Suprapubic skin (tissue), 4 donors: Measurements from ENCODE around the gene ZCCHC7.

Source experiments
- CTCF ChIP-seq, 2 donors: fragments of 200-600 bp in 1 of 2; fragments of 450-650 bp in 1 of 2; sonication (generic) in 1 of 2; IDR thresholded peaks; one replicate each; pipeline ENCODE4 v1.5.1; 2016 to 2019; ENCODE audit warnings: antibody characterized with exemption in 2 of 2, mild to moderate bottlenecking in 1 of 2, moderate library complexity in 1 of 2
- EP300 ChIP-seq: sonication (generic); formaldehyde crosslinking; IDR thresholded peaks from one replicate; pipeline ENCODE4 v1.6.1; 2017; ENCODE audit warnings: antibody characterized with exemption
- POLR2A ChIP-seq, 2 donors: fragments of 450-650 bp; IDR thresholded peaks; one replicate each; pipeline ENCODE4 v1.6.1; 2017; ENCODE audit warnings: antibody characterized with exemption in 2 of 2, mild to moderate bottlenecking in 2 of 2, moderate library complexity in 2 of 2
- POLR2AphosphoS5 ChIP-seq, 3 donors: sonication (generic); formaldehyde crosslinking; IDR thresholded peaks; one replicate each; pipeline ENCODE4 v1.6.1; 2017; ENCODE audit warnings: antibody characterized with exemption in 3 of 3

GRCh38 chr9:37382161-37382981, 262.0 kb downstream of the ZCCHC7 start:
- TF ChIP-seq CTCF (IDR thresholded peaks at IDR 0.05) (no peak), POLR2AphosphoS5 (IDR thresholded peaks at IDR 0.05) (no peak), POLR2A (IDR thresholded peaks at IDR 0.05) (no peak), EP300 (no peak)
